NCI-H2107 treated with DMSO at 0.1 percent for 48 hours (cell line): Measurements from ENCODE around the gene IQCM.

Experiments
- DNase-seq: peaks from one replicate; lab custom pipeline; 2025; ENCODE audit not compliant: unreplicated experiment; lab: John Stamatoyannopoulos, UW

Gene IQCM

GRCh38 chr4:149713031-149713430, 102.6 kb downstream of the IQCM start:
- no peak for DNase-seq

- DNase-seq: no peak
These were observed 103.9 kb downstream of the IQCM start for GRCh38 chr4:149711593-149712365.

DNA sequence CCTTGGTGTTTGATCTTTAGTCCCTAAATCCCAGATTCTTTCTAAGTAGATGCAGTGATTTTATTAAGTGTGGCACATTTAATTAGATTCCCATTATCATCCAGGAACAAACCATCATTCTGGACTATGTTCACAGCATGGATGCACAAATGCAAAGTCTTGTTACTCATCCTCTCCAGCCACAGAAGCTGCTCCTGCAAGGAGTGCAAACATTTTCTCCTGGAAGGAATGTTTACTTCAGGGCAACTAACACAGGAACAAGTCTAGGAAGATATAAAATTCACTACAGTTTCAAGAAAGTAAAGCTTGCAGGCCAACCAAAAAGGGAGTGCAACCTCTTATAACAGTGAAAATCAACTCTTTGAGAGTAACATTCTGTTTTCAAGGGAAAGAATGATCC, 106.0 kb downstream of the IQCM start:
- DNase-seq: no peak

GRCh38 chr4:149708513-149709130, 107.0 kb downstream of the IQCM start:
- no peak for DNase-seq

DNA sequence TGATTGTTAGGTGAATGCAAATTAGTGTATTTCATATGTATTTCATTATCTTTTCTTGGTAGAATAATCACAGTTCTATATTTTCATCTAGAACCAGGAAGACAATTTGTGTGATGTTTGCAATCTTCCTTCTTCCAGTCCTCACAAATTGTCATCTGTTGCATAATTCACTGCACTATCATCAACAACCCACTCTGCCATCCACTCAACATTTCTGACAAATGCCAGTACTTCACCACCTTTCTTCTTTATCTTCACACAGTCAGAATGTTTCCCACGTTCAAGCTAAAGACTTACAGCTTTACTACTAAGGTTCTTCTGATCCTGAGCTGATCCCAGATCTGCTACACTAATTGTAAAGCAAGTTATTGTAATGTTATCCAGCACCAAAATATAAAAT, 107.8 kb downstream of the IQCM start:
- no peak for DNase-seq

DNA sequence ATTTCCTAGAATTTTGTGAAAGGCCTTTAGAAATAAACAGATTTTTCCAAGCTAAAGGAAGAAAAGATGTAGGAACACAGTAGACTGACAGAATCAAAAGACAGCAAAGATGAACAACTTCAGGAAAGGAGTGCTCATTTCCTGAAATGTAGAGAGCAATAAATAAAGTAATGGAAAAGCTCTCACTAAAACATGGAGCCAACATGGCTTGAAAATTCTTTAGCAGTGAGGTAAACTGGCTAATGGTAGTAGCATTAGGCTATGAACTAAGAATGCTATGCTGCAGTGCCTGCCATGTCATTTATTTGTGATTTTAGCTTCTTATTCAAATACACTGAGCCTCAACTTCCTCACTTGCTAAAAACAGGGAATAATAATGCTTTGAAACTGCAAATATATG, 108.7 kb downstream of the IQCM start:
- DNase-seq: no peak

GRCh38 chr4:149702414-149703293, 113.0 kb downstream of the IQCM start:
- DNase-seq: no peak

DNA sequence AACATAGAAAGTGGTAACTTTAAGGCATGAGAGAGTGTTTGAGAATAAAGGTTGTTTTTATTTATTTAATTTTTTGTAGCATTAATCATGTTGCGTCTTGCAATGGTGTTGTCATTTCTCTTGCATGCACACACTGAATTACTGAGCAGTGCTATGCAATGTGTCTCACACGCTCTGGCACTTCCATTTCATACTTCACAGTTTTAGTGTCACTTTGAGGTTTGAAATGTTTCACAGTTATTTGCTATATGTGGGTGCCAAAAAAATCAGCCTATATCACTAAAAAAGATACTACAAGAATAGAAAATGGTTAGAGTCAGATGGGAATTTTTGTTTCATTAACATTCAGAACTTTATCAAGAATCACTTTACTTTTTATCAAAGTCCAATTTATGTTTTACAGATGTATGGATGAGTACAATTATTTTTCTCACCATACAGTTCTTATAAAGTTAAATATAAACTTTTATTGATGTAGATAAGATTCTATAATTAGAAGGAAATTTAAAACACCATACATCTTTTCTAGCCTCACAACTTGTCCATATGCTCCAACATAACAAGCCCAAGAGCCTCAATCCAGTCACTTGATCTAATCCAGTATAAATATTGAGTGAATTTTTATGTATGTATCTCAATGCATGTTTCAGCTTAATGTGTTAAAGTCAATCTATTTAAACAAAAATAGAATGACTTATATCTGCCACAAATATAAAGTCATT, 114.0 kb downstream of the IQCM start:
- DNase-seq: no peak

- no peak for DNase-seq
These were observed 115.4 kb downstream of the IQCM start for GRCh38 chr4:149700272-149700671.

DNA sequence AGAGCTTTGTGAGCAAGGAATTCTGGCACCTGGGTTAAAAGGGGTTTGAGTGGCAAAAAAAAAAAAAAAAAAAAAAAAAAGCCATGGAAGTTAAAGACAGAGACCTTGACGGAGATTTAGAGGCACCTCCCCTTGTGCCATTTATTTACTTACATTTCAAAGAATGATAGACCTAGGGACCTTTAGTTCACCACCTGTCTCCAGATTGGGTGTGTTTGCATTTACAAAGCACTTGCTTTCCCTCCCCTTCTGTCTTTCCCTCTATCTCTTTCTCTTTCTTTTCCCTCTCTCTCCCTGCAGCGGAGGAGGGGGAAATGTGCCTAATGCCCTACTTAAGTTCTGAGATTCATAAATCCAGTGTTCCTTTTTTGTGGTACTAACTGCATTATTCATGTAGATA, 116.0 kb downstream of the IQCM start:
- DNase-seq: no peak

DNA sequence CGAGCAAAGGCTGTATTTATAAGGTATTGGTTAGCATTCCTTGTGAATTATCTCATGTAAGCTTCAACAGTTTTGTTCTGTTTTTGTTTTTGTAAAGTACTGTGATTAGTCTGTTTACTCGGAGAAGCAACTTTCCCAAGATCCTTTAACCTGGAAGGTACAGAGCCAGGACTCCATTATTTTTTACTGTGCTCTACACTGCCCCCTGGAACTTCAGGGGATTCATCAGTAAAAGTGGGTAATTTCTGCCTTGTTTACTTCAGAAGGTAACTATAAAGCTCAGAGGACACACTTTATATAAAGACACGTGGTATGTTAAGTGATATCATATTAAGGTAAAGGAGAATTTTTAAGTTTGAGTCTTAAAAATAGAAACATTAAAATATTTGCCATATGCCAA, 124.9 kb downstream of the IQCM start:
- DNase-seq: no peak

DNA sequence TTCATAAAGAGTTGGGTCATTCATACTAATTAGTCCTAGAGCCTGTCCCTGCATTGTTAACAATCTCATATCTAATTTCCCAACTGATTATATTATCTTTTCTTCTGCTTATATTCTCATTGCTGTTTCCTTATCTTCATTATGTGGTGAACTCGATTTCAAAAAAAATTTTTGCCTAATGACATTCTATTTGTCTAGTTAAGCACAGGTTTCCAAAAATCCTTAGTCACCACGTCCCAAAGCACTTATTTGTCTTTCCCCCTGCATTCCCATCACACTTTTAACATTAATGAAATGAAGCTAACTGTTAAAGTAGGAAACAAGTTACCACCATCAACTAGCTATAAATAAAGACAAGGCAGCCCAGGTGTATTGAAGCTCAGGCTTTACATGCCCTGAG, 131.1 kb downstream of the IQCM start:
- no peak for DNase-seq

- no peak for DNase-seq
These were observed 139.6 kb downstream of the IQCM start for GRCh38 chr4:149676076-149676475.

- DNase-seq: no peak
These were observed 169.9 kb downstream of the IQCM start for GRCh38 chr4:149645790-149646189.

- DNase-seq: no peak
These were observed 177.6 kb downstream of the IQCM start for GRCh38 chr4:149638073-149638472.

GRCh38 chr4:149634368-149634767, 181.3 kb downstream of the IQCM start:
- no peak for DNase-seq

GRCh38 chr4:149631629-149632028, 184.0 kb downstream of the IQCM start:
- no peak for DNase-seq

DNA sequence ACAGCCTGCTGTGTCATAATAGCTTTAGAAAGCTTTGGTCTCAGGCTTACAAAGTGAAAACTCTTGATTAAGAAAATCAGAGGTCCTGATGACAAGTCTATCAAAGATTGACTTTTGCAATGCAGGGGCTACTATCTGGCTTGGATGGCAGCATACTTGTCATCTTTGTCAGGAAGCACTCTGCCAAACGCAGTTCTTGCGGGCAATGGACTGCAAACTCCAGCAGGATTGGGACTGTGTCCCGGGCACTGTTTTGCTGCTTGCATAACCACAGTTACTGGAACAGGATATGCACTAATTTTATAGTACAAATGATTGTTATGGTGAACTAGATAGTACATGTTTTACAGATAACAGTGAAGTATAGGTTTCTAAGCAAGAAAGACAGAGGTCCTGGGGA, 185.6 kb downstream of the IQCM start:
- no peak for DNase-seq

DNA sequence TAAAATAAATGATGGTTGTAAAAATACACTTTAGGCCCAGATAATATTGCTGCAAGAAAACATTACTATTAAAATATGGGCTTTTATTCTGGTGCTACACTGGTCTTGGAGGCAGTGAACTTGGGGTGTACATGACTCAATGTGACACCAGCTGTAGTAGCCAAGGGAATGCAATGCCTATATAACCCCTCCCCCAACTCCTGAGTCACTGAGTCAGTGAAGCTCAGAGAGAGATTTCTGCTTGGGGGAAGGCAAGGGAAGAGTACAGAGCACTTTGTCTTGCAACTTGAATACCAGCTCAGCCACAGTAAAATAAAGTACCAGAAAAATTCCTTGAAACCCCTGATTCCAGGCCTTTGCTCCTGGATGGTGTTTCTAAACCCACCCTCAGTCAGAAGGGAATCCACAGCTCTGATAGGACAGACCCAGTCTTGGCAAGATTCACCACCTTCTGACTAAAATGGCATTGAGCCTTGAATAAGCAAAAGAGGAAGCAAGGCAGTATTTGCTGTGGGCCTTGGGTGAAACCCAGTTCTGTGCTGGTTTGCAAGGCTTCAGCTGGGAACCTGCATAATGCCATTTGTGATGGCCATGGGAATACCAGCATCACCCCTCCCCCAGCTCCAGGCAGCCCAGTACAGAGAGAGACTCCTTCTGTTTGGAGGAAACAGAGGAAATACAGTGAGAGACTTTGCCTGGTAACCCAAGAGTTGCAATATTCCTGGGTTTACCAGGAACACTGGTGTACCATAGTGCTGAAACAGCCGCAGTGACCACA, 209.9 kb downstream of the IQCM start:
- no peak for DNase-seq

GRCh38 chr4:149604827-149605226, 210.8 kb downstream of the IQCM start:
- DNase-seq: no peak
